BLaER1 treated with 17β-estradiol and CSF1 and Interleukin-3, amounts not matched to agents 10 nM and 100 nM (cell line): ENCODE data around the gene NPSR1.

Experiments used
- H3K27ac ChIP-seq, 11 experiments: shearing (Covaris generic); formaldehyde crosslinking; 2 replicates each; pipeline ENCODE4 v1.8.1; 2022
- H3K27me3 ChIP-seq, 11 experiments: shearing (Covaris generic); formaldehyde crosslinking; 2 replicates each; pipeline ENCODE4 v1.8.1; 2022
- H3K36me3 ChIP-seq, 11 experiments: shearing (Covaris generic); formaldehyde crosslinking; 2 replicates each; pipeline ENCODE4 v1.8.1; 2022
- H3K4me1 ChIP-seq, 10 experiments: shearing (Covaris generic); formaldehyde crosslinking; 2 replicates each; pipeline ENCODE4 v1.8.1; 2022
- H3K4me2 ChIP-seq, 11 experiments: shearing (Covaris generic); formaldehyde crosslinking; 2 replicates each; pipeline ENCODE4 v1.8.1; 2022
- H3K4me3 ChIP-seq, 10 experiments: shearing (Covaris generic); formaldehyde crosslinking; 2 replicates each; pipeline ENCODE4 v1.8.1; 2022
- H3K9ac ChIP-seq, 11 experiments: shearing (Covaris generic); formaldehyde crosslinking; 2 replicates each; pipeline ENCODE4 v1.8.1; 2022
- H3K9me3 ChIP-seq, 11 experiments: shearing (Covaris generic); formaldehyde crosslinking; replicated peaks in 1 of 11; 2 replicates each; pipeline ENCODE4 v1.8.1; 2022
- H4K20me1 ChIP-seq, 11 experiments: shearing (Covaris generic); formaldehyde crosslinking; 2 replicates each; pipeline ENCODE4 v1.8.1; 2022
- Cebpa-rat ChIP-seq, 11 experiments: shearing (Covaris generic); IDR thresholded peaks; 2 replicates each; pipeline ENCODE4 v1.8.1; 2022

The NPSR1 gene

GRCh38 chr7:34659472-34660075, 1.6 kb downstream of the NPSR1 start:
- no peaks in the 10 kb centered on the region for H3K36me3 ChIP-seq
- no peak overlapping the region for H3K4me2 ChIP-seq
- no peaks in the 10 kb centered on the region for H3K9me3 ChIP-seq
- no peak overlapping the region for H3K27ac ChIP-seq
- TF ChIP-seq Cebpa-rat (IDR thresholded peaks at IDR 0.05), result no peak
- H4K20me1 ChIP-seq, result no peaks in the 10 kb centered on the region
- no peaks in the 10 kb centered on the region for H3K27me3 ChIP-seq
- H3K4me1 ChIP-seq, result no peaks in the 10 kb centered on the region
- H3K9ac ChIP-seq, result no peak overlapping the region
- no peak overlapping the region for H3K4me3 ChIP-seq

- Histone ChIP-seq H3K27ac (no peak overlapping the region), H3K36me3 (no peaks in the 10 kb centered on the region)
Measured at GRCh38 chr7:34662058-34662708, 4.2 kb downstream of the NPSR1 start.

GRCh38 chr7:34664755-34665154, 6.7 kb downstream of the NPSR1 start:
- Histone ChIP-seq H3K9me3 (no peaks in the 10 kb centered on the region), H4K20me1 (no peaks in the 10 kb centered on the region), H3K9ac (no peak overlapping the region), H3K36me3 (no peaks in the 10 kb centered on the region), H3K27me3 (no peaks in the 10 kb centered on the region), H3K27ac (no peak overlapping the region), H3K4me3 (no peak overlapping the region), H3K4me2 (no peak overlapping the region), H3K4me1 (0 out of 20 replicates have a peak, but pooled peaks cover 0 to 4% (median 0%) of the 10 kb centered on the region in 10 experiments)
- TF ChIP-seq Cebpa-rat (IDR thresholded peaks at IDR 0.05), result no peak

More at GRCh38 chr7:34662058-34662708, 4.2 kb downstream of the NPSR1 start:
- H3K4me1 ChIP-seq, result no peaks in the 10 kb centered on the region
- TF ChIP-seq Cebpa-rat (IDR thresholded peaks at IDR 0.05), result no peak
- H3K4me2 ChIP-seq, result no peak overlapping the region
- H3K4me3 ChIP-seq, result no peak overlapping the region
- H4K20me1 ChIP-seq, result no peaks in the 10 kb centered on the region
- no peak overlapping the region for H3K9ac ChIP-seq
- H3K9me3 ChIP-seq, result no peaks in the 10 kb centered on the region
- no peaks in the 10 kb centered on the region for H3K27me3 ChIP-seq

DNA sequence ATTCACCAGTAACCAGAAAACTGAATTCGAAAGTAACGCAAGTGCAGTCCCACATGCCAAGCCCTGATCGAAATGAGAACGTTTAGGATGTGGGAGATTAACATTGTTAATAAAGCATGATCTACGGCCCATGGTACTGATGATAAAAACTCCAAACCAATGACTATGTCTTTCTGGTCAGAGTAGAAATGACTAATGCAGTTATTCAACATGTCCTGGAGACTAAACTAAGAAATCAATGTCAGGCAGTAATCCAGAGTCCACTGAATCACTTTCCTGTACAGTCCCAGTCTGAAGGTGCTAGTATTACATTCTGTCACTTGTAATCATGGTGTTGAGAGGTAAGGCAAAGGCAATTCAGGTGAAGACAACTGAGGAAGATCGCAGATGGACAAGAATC, 14.4 kb downstream of the NPSR1 start:
- Histone ChIP-seq H3K27ac (no peak overlapping the region), H3K4me3 (no peak overlapping the region), H4K20me1 (no peaks in the 10 kb centered on the region), H3K9ac (no peak overlapping the region), H3K4me2 (no peak overlapping the region), H3K27me3 (no peaks in the 10 kb centered on the region), H3K9me3 (no peaks in the 10 kb centered on the region), H3K36me3 (no peaks in the 10 kb centered on the region), H3K4me1 (0 out of 20 replicates have a peak, but pooled peaks cover 0 to 4% (median 0%) of the 10 kb centered on the region in 10 experiments)
- no peak for TF ChIP-seq Cebpa-rat (IDR thresholded peaks at IDR 0.05)

GRCh38 chr7:34673066-34673465, 15.0 kb downstream of the NPSR1 start:
- Histone ChIP-seq H3K9me3 (no peaks in the 10 kb centered on the region), H3K4me3 (no peak overlapping the region), H3K9ac (no peak overlapping the region), H3K36me3 (no peaks in the 10 kb centered on the region), H3K27me3 (no peaks in the 10 kb centered on the region), H3K4me1 (0 out of 20 replicates have a peak, but pooled peaks cover 0 to 4% (median 0%) of the 10 kb centered on the region in 10 experiments), H3K4me2 (no peak overlapping the region), H3K27ac (no peak overlapping the region), H4K20me1 (no peaks in the 10 kb centered on the region)
- TF ChIP-seq Cebpa-rat (IDR thresholded peaks at IDR 0.05), result no peak

DNA sequence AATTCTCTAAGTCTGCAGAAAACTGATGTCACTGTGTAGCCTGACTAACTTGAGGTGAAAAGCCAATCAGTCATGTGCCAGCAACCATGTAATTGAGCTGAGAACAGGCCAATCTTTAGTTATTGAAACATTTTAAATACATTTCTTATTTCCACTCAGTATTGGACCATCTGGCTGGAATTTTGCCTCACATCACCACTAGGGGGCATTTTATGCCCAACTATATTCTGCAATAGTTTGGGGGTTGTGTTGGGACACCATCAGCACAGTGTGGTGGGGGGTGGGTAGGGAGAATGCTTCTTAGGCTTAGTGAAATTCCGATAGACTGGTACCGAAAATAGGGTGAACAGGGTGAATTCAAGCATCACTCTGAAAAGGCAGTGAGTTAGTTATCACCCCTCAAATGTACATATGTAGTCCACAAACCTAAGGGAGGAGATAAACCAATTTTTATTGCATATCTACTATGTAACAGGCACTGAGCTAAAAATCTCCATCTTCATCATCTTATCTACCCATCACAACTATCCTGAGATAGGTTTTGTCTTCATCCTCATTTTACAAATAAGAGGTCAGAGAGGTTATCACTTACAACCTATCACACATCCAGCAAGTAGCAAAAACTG, 17.8 kb downstream of the NPSR1 start:
- Histone ChIP-seq H3K36me3 (no peaks in the 10 kb centered on the region), H3K4me2 (no peak overlapping the region), H3K27me3 (no peaks in the 10 kb centered on the region), H3K9me3 (no peaks in the 10 kb centered on the region), H3K4me3 (no peak overlapping the region), H3K27ac (no peak overlapping the region), H3K9ac (no peak overlapping the region), H3K4me1 (no peaks in the 10 kb centered on the region), H4K20me1 (no peaks in the 10 kb centered on the region)
- no peak for TF ChIP-seq Cebpa-rat (IDR thresholded peaks at IDR 0.05)

GRCh38 chr7:34677491-34677890, 19.5 kb downstream of the NPSR1 start:
- Histone ChIP-seq H3K27me3 (no peaks in the 10 kb centered on the region), H3K4me1 (no peaks in the 10 kb centered on the region), H3K36me3 (no peaks in the 10 kb centered on the region), H4K20me1 (no peaks in the 10 kb centered on the region), H3K4me2 (no peak overlapping the region), H3K27ac (no peak overlapping the region), H3K9me3 (no peaks in the 10 kb centered on the region), H3K4me3 (no peak overlapping the region), H3K9ac (no peak overlapping the region)
- TF ChIP-seq Cebpa-rat (IDR thresholded peaks at IDR 0.05), result no peak

DNA sequence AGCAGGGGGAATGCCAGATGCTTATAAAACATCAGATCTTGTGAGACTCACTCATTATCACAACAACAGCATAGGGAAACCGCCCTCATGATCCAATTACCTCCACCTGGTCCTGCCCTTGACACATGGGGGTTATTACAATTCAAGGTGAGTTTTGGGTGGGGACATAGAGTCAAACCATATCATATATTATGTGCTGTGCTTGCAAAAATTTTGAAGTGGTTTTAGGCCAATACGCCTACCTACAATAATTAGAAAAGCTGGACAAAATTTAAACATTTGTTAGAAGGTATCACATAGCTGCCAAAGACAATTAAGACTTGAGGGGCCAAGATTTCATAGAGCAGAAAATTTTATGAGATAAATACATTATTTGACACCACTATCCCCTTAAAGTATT, 29.5 kb downstream of the NPSR1 start:
- Histone ChIP-seq H3K4me1 (no peaks in the 10 kb centered on the region), H3K4me3 (no peak overlapping the region), H3K9ac (no peak overlapping the region), H3K9me3 (peaks cover 0 to 6% (median 0%) of the 10 kb centered on the region in 11 experiments; a peak in 2 of 22 replicates), H3K36me3 (no peaks in the 10 kb centered on the region), H3K4me2 (no peak overlapping the region), H3K27me3 (no peaks in the 10 kb centered on the region), H4K20me1 (no peaks in the 10 kb centered on the region), H3K27ac (no peak overlapping the region)
- TF ChIP-seq Cebpa-rat (IDR thresholded peaks at IDR 0.05), result no peak

GRCh38 chr7:34696415-34696814, 38.4 kb downstream of the NPSR1 start:
- Histone ChIP-seq H3K4me1 (peaks cover 0 to 7% (median 0%) of the 10 kb centered on the region in 10 experiments; a peak in 2 of 20 replicates), H4K20me1 (no peaks in the 10 kb centered on the region), H3K27ac (no peak overlapping the region), H3K4me3 (no peak overlapping the region), H3K4me2 (no peak overlapping the region), H3K36me3 (no peaks in the 10 kb centered on the region), H3K27me3 (no peaks in the 10 kb centered on the region), H3K9me3 (peaks cover 16 to 41% (median 26%) of the 10 kb centered on the region in 11 experiments), H3K9ac (no peak overlapping the region)
- no peak for TF ChIP-seq Cebpa-rat (IDR thresholded peaks at IDR 0.05)
